ENCODE measurements around the gene ZDHHC22. TPM values are rescaled to one million over a fixed set of nuclear protein-coding genes. Genes with fewer than 3 reads are reported as not detected.

ZDHHC22 gene
- total and polyA plus RNA-seq, 2 of the 13 experiments (the other 11 are each of a cell fraction or from before 2014, with no cell fraction given) = not detected

- DNase-seq (ENCODE audit: low spot score) = no peak
- H3K9ac ChIP-seq (ENCODE audit: insufficient read depth, low read depth, low read length) = no peak overlapping the region
- peaks cover 0 to 19% of the 10 kb centered on the region in 2 experiments; a peak in 4 of 5 replicates for H3K27me3 ChIP-seq (ENCODE audit: control insufficient read depth in 1 of 2, insufficient read depth in 2 of 2, low read length in 2 of 2)
- ChIA-PET CTCF (ENCODE audit: low intra/inter-chr PET ratio, low total read pairs) (interaction anchor here (1.5 to 1.9 kb wide), 3 partner anchors 11 to 279 kb away, joined by 5 to 8 read pairs (median 6); no protein-coding TSS in a partner anchor), POLR2A (no interaction called here)
- intact Hi-C loops (cut with micrococcal nuclease; ENCODE audit: unreplicated experiment) = loop anchor here (5.0 to 10.0 kb wide), 2 partner anchors 161 to 404 kb away; no protein-coding TSS in a partner anchor
- H3K79me2 ChIP-seq (ENCODE audit: insufficient read depth, low read length) = no peaks in the 10 kb centered on the region
- H3K4me1 ChIP-seq (ENCODE audit: insufficient read depth, low read length) = no peaks in the 10 kb centered on the region
- FAIRE-seq = peak; percentile 37
- ATAC-seq = peak; percentile 73
- H4K20me1 ChIP-seq (ENCODE audit: insufficient read depth, low read length) = no peaks in the 10 kb centered on the region
- H3K4me2 ChIP-seq (ENCODE audit: low read depth, low read length) = no peak overlapping the region
- no peak for TF ChIP-seq SATB2 (CRISPR knock-in tag; IDR thresholded peaks at IDR 0.05)
- no peak for TF ChIP-seq EHMT2 (IDR thresholded peaks at IDR 0.05; ENCODE audit: borderline replicate concordance, low read depth, low read length)
- no peak for TF ChIP-seq ZFP36L2 (CRISPR knock-in tag; IDR thresholded peaks at IDR 0.05)
- no peak for TF ChIP-seq ZNF781 (CRISPR knock-in tag; IDR thresholded peaks at IDR 0.05; ENCODE audit: borderline replicate concordance, not compliant biosample characterization)
- TF ChIP-seq FOXC1 (CRISPR knock-in tag; IDR thresholded peaks at IDR 0.05; ENCODE audit: borderline replicate concordance) = no peak
- TF ChIP-seq ZNF496 (CRISPR knock-in tag; IDR thresholded peaks at IDR 0.05; ENCODE audit: insufficient replicate concordance) = no peak
- TF ChIP-seq SNRNP70 (IDR thresholded peaks at IDR 0.05; ENCODE audit: low read depth, low read length) = no peak
- no peak for TF ChIP-seq NCOA5 (CRISPR knock-in tag; IDR thresholded peaks at IDR 0.05)
- TF ChIP-seq ZNF747 (CRISPR knock-in tag; IDR thresholded peaks at IDR 0.05; ENCODE audit: borderline replicate concordance) = no peak
- no peak for TF ChIP-seq THRA (CRISPR knock-in tag; IDR thresholded peaks at IDR 0.05; ENCODE audit: borderline replicate concordance)
- TF ChIP-seq SMC3 (IDR thresholded peaks at IDR 0.05; ENCODE audit: low read length) = peak; percentile 45; the same call in 1 of the 2 replicates
- no peak for TF ChIP-seq ZNF12 (CRISPR knock-in tag; IDR thresholded peaks at IDR 0.05)
- TF ChIP-seq ZNF18 (CRISPR knock-in tag; IDR thresholded peaks at IDR 0.05; ENCODE audit: insufficient replicate concordance) = no peak
- TF ChIP-seq CTCF (CRISPR knock-in tag; IDR thresholded peaks at IDR 0.05) = peak; percentile 64
- no peak for TF ChIP-seq ZSCAN30 (CRISPR knock-in tag; IDR thresholded peaks at IDR 0.05)
- peak; percentile 34 for TF ChIP-seq STAG1 (CRISPR knock-in tag; IDR thresholded peaks at IDR 0.05)
- H3K9me3 ChIP-seq (ENCODE audit: low read length) = no peaks in the 10 kb centered on the region
- no peak overlapping the region for H2AFZ ChIP-seq (ENCODE audit: low read length)
- no peak overlapping the region for H3K4me3 ChIP-seq (replicated peaks in 1 of 3; ENCODE audit: insufficient read depth in 1 of 3, low read depth in 2 of 3, low read length in 3 of 3)
- no peaks in the 10 kb centered on the region for H3K36me3 ChIP-seq (replicated peaks in 1 of 2; ENCODE audit: control insufficient read depth in 1 of 2, insufficient read depth in 2 of 2, low read length in 2 of 2)
- in situ Hi-C loops (cut with HindIII; ENCODE audit: extremely low pct_ligation_motif_present, low pct_unique_long_range_greater_than_20kb) = no loop called here
- 0% methylated on average over 5 of the region's 5 CpGs for WGBS (ENCODE audit: low lambda C conversion rate)
- no TSS peak for BruUV-seq (replicated peaks)
- no peak overlapping the region for H3K27ac ChIP-seq (ENCODE audit: extremely low read length, insufficient read depth, low read length)
These were observed 9.7 kb upstream of the ZDHHC22 start for GRCh38 chr14:77151245-77151644.

Data from HepG2 (cell line).